Sigmoid colon (tissue), 3 donors: Measurements from ENCODE around the gene TMEM174.

Experiments
- POLR2A ChIP-seq, 2 donors: fragments of 450-650 bp; IDR thresholded peaks; one replicate each; pipeline ENCODE4 v1.6.1; 2016; ENCODE audit warnings: antibody characterized with exemption in 2 of 2, mild to moderate bottlenecking in 2 of 2, moderate library complexity in 2 of 2
- TF ChIP-seq, protein P1 (sequence below), 4 experiments: fragments of 450-650 bp in 3 of 4; fragments of 200-600 bp in 1 of 4; IDR thresholded peaks; one replicate each; pipeline ENCODE4 v1.5.1; 2016 to 2019; ENCODE audit warnings: antibody characterized with exemption in 4 of 4, mild to moderate bottlenecking in 3 of 4, moderate library complexity in 2 of 4

DNA sequence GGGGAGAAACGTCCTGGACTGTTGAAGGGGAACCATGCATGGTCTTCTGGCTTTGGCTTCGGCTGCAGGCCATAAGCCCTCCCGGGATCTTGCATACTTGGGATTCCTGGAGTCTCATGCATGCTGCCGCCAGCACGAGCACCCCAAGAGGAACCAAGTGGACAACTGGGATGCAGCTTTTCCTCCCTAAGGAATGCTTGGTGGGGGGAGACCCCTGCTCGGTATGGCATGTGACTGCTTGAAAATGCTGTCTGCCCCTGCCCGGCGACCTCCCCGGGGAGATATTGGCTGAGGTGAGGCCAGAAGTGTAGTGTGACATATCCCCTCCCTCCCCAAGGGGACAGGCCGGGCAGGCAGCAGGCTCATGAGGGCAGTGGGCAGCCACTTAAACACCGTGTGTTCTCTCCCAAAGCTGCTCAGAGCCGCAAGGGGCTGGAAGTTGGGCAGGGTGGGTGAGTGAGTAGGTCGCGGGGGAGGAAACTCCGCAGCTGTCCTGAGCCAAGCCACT lies 36.9 kb upstream of the TMEM174 start:
- TF ChIP-seq, protein P1, sequence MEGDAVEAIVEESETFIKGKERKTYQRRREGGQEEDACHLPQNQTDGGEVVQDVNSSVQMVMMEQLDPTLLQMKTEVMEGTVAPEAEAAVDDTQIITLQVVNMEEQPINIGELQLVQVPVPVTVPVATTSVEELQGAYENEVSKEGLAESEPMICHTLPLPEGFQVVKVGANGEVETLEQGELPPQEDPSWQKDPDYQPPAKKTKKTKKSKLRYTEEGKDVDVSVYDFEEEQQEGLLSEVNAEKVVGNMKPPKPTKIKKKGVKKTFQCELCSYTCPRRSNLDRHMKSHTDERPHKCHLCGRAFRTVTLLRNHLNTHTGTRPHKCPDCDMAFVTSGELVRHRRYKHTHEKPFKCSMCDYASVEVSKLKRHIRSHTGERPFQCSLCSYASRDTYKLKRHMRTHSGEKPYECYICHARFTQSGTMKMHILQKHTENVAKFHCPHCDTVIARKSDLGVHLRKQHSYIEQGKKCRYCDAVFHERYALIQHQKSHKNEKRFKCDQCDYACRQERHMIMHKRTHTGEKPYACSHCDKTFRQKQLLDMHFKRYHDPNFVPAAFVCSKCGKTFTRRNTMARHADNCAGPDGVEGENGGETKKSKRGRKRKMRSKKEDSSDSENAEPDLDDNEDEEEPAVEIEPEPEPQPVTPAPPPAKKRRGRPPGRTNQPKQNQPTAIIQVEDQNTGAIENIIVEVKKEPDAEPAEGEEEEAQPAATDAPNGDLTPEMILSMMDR (IDR thresholded peaks at IDR 0.05) = no peak
- TF ChIP-seq POLR2A (IDR thresholded peaks at IDR 0.05) = no peak
